ENCODE data around the gene STXBP1. TPM values are rescaled to one million over a fixed set of nuclear protein-coding genes. Genes with fewer than 3 reads are reported as not detected.

STXBP1 gene
- total RNA-seq, 1 experiment from 2014 or later = 40.6 TPM

GRCh38 chr9:127733614-127734013 is 121.5 kb downstream of the STXBP1 start (continued):
- TF ChIP-seq EZH2phosphoT487 (IDR thresholded peaks at IDR 0.05; ENCODE audit: borderline replicate concordance) (no peak), EZH2 (IDR thresholded peaks at IDR 0.05) (no peak), SP1 (IDR thresholded peaks at IDR 0.05; ENCODE audit: low read depth) (no peak), FOSL1 (IDR thresholded peaks at IDR 0.05; ENCODE audit: low read depth) (no peak)

DNA sequence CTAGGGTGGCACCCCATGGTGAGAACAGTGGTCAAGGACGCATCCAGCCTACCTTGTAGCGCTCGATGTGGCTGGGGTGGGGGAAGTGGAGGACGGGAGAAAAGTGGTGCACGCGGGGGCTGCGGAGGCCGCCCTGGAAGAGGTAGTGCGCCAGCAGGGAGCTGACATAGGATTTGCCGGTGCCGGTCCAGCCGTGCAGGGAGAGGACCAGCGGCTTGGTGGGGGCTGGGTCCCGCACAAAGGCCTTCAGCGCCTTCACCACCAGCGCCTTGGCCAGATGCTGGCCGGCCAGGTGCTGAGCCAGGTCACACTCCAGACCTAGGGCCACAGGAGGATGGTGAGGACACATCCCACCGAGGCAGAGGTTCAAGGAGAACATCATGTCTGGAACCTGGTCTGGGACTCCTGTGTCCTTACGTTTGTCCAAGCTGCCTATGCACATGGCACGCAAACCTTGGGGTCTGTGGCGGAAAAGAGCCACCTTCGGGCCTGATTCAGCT is 122.2 kb downstream of the STXBP1 start:
- H3K9ac ChIP-seq (ENCODE audit: low read length) = peak overlapping the region; percentile 67
- H3K4me2 ChIP-seq (ENCODE audit: low read length) = peak overlapping the region; percentile 96
- intact Hi-C loops (cut with micrococcal nuclease) = loop anchor here (1.0 kb wide), 2 partner anchors 27 to 144 kb away; no protein-coding TSS in a partner anchor
- CTCF ChIA-PET = interaction anchor here (0.8 to 2.3 kb wide), 51 partner anchors 9 to 510 kb away, joined by 3 to 46 read pairs (median 5); partner anchors contain the start of genes CDK9, CFAP157, PIP5KL1 and PTRH1
- no peaks in the 10 kb centered on the region for H3K27me3 ChIP-seq (ENCODE audit: insufficient read depth, low read length)
- peaks cover 4 to 17% of the 10 kb centered on the region in 2 experiments for H3K4me1 ChIP-seq (ENCODE audit: control insufficient read depth in 1 of 2, insufficient read depth in 2 of 2, low read length in 2 of 2)
- POLR2A ChIA-PET = interaction anchor here (0.7 to 1.5 kb wide), 10 partner anchors 11 to 187 kb away, joined by 3 to 10 read pairs (median 4); partner anchors contain the start of genes PTRH1 and TTC16
- H3K4me3 ChIP-seq (replicated peaks in 1 of 2; ENCODE audit: low read depth in 1 of 2, low read length in 2 of 2) = peak overlapping the region; percentile 58 to 72
- H3K9me2 ChIP-seq (ENCODE audit: insufficient read depth) = no peaks in the 10 kb centered on the region
- DNase-seq (ENCODE audit: low read depth, low spot score) (no peak), ATAC-seq (no peak)
- H2AFZ ChIP-seq (ENCODE audit: low read depth, low read length, poor library complexity, severe bottlenecking) = no peak overlapping the region
- no TSS peak for BruUV-seq (replicated peaks)
- H4K20me1 ChIP-seq (ENCODE audit: insufficient read depth) = no peaks in the 10 kb centered on the region
- no peaks in the 10 kb centered on the region for H3K79me2 ChIP-seq (ENCODE audit: insufficient read depth, low read length)
- peak overlapping the region; percentile 87 for H3K27ac ChIP-seq (ENCODE audit: low read depth, low read length)
- no peaks in the 10 kb centered on the region for H3K9me3 ChIP-seq (ENCODE audit: control insufficient read depth in 1 of 2, insufficient read depth in 1 of 2, low read depth in 1 of 2, low read length in 2 of 2)
- H3K36me3 ChIP-seq (ENCODE audit: control insufficient read depth in 1 of 2, insufficient read depth in 2 of 2, low read length in 2 of 2) = no peaks in the 10 kb centered on the region
- RAD21 ChIA-PET (ENCODE audit: low non-redundant PET in 1 of 2, low total read pairs in 2 of 2, uncharacterized antibody in 2 of 2, unreplicated experiment in 2 of 2) = interaction anchor here (0.8 to 1.6 kb wide), 17 partner anchors 9 to 187 kb away, joined by 3 to 10 read pairs (median 4); partner anchors contain the start of genes CDK9 (in 2 of the 2), CFAP157 (in 1 of the 2), PTRH1 (in 1 of the 2) and ST6GALNAC4 (in 1 of the 2)
- no peak for TF ChIP-seq TCF7L2 (IDR thresholded peaks at IDR 0.05; ENCODE audit: borderline replicate concordance, extremely low read depth, insufficient read depth, insufficient read length)
- TF ChIP-seq REST (IDR thresholded peaks at IDR 0.05; ENCODE audit: low read depth) = no peak
- no peak for TF ChIP-seq ZFX (IDR thresholded peaks at IDR 0.05)
- TF ChIP-seq CTCF (IDR thresholded peaks at IDR 0.05 in 2 of 3, conservative IDR thresholded peaks at IDR 0.05 in 1 of 3; ENCODE audit: borderline replicate concordance in 1 of 3, insufficient read depth in 1 of 3, low read depth in 2 of 3, low read length in 2 of 3) = no peak
- no peak for TF ChIP-seq YY1 (IDR thresholded peaks at IDR 0.05; ENCODE audit: extremely low read depth, insufficient replicate concordance, low read depth, low read length)
- TF ChIP-seq EZH2 (IDR thresholded peaks at IDR 0.05) = no peak
- TF ChIP-seq SP1 (IDR thresholded peaks at IDR 0.05; ENCODE audit: low read depth) = no peak
- TF ChIP-seq ZNF274 (IDR thresholded peaks at IDR 0.05; ENCODE audit: low read depth, low read length) = no peak
- TF ChIP-seq SRF (IDR thresholded peaks at IDR 0.05; ENCODE audit: low read depth) = no peak
- no peak for TF ChIP-seq CEBPB (IDR thresholded peaks at IDR 0.05; ENCODE audit: low read depth)
- no peak for TF ChIP-seq RAD21 (IDR thresholded peaks at IDR 0.05; ENCODE audit: low read depth)
- no peak for TF ChIP-seq JUND (IDR thresholded peaks at IDR 0.05)
- TF ChIP-seq FOSL1 (IDR thresholded peaks at IDR 0.05; ENCODE audit: low read depth) = no peak
- no peak for TF ChIP-seq POLR2AphosphoS5 (IDR thresholded peaks at IDR 0.05; ENCODE audit: low read depth, low read length)
- TF ChIP-seq ZBTB33 (IDR thresholded peaks at IDR 0.05; ENCODE audit: extremely low read depth, insufficient replicate concordance, low read length) = no peak
